AG04450 (cell line): ENCODE data around the gene PSTK. TPM values are rescaled to one million over a fixed set of nuclear protein-coding genes. Genes with fewer than 3 reads are reported as not detected.

Experiments used
- CTCF ChIA-PET: fragments of 300-600, 350-600 bp; formaldehyde crosslinking; extraction: SDS; loops from one replicate; lab custom pipeline; 2022; ENCODE audit warnings: antibody characterized with exemption, inconsistent platforms; lab: Charles Lee
- POLR2A ChIA-PET: fragments of 350-600 bp; formaldehyde crosslinking; extraction: SDS; loops from one replicate; lab custom pipeline; 2021; ENCODE audit warnings: antibody characterized with exemption, inconsistent platforms; lab: Yijun Ruan, JAX
- DNase-seq: peaks from one replicate; pipeline ENCODE4 v3.0.0-alpha.2; 2011; ENCODE audit warnings: low read depth, low spot score
- H3K27ac ChIP-seq: one replicate; pipeline ENCODE4 v1.5.1; 2012; ENCODE audit warnings: low read depth, low read length, control low read depth
- H3K27me3 ChIP-seq: one replicate; pipeline ENCODE4 v1.6.0; 2012; ENCODE audit warnings: low read length; ENCODE audit not compliant: control insufficient read depth, insufficient read depth
- H3K4me3 ChIP-seq: 2 replicates; pipeline ENCODE4 v1.5.1; 2011; ENCODE audit warnings: mild to moderate bottlenecking, low read depth, low read length, control low read depth
- H3K9me3 ChIP-seq: 2 replicates; pipeline ENCODE4 v1.5.1; 2012; ENCODE audit warnings: low read length; ENCODE audit not compliant: control insufficient read depth, insufficient read depth
- polyA plus RNA-seq: library from polyadenylated mRNA; depleted of rRNA; stranded (reverse); fragments of >200 nt; gene quantifications from 2 replicates; pipeline ENCODE4 v1.2.3, GENCODE V29; 2011
- TF ChIP-seq, protein P1 (sequence below): IDR thresholded peaks from 2 replicates; pipeline ENCODE4 v1.5.1; 2011; ENCODE audit warnings: low read depth, low read length, control low read depth, inconsistent platforms

The PSTK gene
- polyA plus RNA-seq, 1 experiment = 5.1 TPM

DNA sequence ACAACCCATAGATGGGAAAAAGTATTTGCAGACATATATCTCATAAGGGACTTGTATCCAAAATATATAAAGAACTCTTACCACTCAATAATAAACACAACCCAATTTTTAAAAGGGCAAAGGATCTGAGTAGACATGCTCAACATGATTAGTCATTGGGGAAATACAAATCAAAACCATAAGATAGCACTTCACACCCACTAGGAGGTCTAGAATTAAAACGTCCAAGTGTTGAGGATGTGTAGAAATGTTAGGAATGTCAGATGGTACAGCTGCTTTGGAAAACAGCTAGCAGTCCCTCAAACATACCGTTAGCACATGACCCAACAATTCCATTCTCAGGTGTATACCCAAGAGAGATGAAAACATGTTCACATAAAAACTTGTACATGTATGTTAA is 8.3 kb downstream of the PSTK start:
- Histone ChIP-seq H3K9me3 (no peaks in the 10 kb centered on the region), H3K27ac (no peak overlapping the region), H3K4me3 (no peak overlapping the region), H3K27me3 (no peaks in the 10 kb centered on the region)
- ChIA-PET POLR2A (no interaction called here), CTCF (interaction anchor here (4.1 kb wide), 1 partner anchor 9 kb away, joined by 43 read pairs; the partner anchor contains the start of gene PSTK)
- DNase-seq = no peak
- TF ChIP-seq, protein P1, sequence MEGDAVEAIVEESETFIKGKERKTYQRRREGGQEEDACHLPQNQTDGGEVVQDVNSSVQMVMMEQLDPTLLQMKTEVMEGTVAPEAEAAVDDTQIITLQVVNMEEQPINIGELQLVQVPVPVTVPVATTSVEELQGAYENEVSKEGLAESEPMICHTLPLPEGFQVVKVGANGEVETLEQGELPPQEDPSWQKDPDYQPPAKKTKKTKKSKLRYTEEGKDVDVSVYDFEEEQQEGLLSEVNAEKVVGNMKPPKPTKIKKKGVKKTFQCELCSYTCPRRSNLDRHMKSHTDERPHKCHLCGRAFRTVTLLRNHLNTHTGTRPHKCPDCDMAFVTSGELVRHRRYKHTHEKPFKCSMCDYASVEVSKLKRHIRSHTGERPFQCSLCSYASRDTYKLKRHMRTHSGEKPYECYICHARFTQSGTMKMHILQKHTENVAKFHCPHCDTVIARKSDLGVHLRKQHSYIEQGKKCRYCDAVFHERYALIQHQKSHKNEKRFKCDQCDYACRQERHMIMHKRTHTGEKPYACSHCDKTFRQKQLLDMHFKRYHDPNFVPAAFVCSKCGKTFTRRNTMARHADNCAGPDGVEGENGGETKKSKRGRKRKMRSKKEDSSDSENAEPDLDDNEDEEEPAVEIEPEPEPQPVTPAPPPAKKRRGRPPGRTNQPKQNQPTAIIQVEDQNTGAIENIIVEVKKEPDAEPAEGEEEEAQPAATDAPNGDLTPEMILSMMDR = no peak

GRCh38 chr10:122990278-122990677 is 10.1 kb downstream of the PSTK start:
- CTCF ChIA-PET = interaction anchor here (4.1 kb wide), 1 partner anchor 10 kb away, joined by 43 read pairs; the partner anchor contains the start of gene PSTK
- TF ChIP-seq, protein P1 = no peak

GRCh38 chr10:122992031-122992585 is 11.9 kb downstream of the PSTK start:
- CTCF ChIA-PET = interaction anchor here (4.1 kb wide), 1 partner anchor 12 kb away, joined by 43 read pairs; the partner anchor contains the start of gene PSTK

More at GRCh38 chr10:122990278-122990677, 10.1 kb downstream of the PSTK start:
- Histone ChIP-seq H3K27me3 (no peaks in the 10 kb centered on the region), H3K4me3 (no peak overlapping the region), H3K9me3 (no peaks in the 10 kb centered on the region), H3K27ac (no peak overlapping the region)
- no peak for DNase-seq
- POLR2A ChIA-PET = no interaction called here

DNA sequence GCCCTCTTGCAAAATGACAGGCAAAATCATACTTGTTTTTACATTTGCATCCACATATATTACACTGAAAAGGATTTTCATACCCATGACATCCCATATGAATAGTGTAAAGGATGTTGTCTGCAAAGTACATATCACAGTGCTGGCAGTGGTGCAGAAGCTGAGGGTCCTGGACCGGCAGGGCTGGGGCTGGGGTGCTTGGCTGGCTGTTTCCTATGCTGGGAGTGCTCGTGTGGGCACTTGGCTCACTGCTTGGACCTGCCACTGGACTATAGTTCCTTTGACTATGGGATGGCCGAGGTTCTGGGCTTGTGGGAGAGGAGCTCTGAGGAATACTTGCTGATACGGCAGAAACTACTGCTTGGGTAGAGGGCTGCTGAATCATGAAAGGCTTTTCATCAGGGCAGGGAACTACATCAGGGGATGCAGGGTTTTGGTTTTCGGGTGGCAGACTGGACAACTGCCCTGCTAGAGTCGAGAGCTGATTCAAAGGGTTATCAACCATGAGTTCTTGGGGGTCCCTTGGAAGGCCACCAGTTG is 13.7 kb downstream of the PSTK start:
- no peaks in the 10 kb centered on the region for H3K9me3 ChIP-seq
- no peak overlapping the region for H3K27ac ChIP-seq
- no peak for DNase-seq
- ChIA-PET CTCF (interaction anchor here (6.6 kb wide), 1 partner anchor 13 kb away, joined by 39 read pairs; the partner anchor contains the start of gene PSTK), POLR2A (no interaction called here)
- no peak overlapping the region for H3K4me3 ChIP-seq
- TF ChIP-seq, protein P1 = no peak
- no peaks in the 10 kb centered on the region for H3K27me3 ChIP-seq

More at GRCh38 chr10:122992031-122992585, 11.9 kb downstream of the PSTK start:
- Histone ChIP-seq H3K9me3 (no peaks in the 10 kb centered on the region), H3K27me3 (no peaks in the 10 kb centered on the region), H3K27ac (no peak overlapping the region), H3K4me3 (no peak overlapping the region)
- DNase-seq = no peak
- POLR2A ChIA-PET = no interaction called here
- TF ChIP-seq, protein P1 = no peak

DNA sequence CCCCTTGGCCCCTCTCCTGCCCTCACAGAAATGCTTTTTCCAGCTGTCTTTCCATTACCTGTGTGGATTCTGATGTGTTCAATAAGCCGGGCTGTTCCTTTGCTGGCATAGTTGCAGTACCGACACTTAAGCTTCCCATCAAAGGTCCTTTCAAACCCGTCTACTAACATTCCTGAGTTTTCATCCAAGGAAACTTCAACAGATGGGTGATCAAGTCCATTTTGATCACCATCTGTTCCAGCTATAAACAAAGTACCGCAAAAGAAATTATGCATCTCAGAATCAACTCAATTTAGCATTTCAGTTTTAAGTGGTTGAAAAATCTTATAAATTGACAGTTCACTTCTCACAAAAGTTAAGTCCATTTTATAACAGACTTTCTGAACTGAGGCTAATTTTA is 15.7 kb downstream of the PSTK start:
- ChIA-PET POLR2A (no interaction called here), CTCF (interaction anchor here (6.6 kb wide), 1 partner anchor 15 kb away, joined by 39 read pairs; the partner anchor contains the start of gene PSTK)
- H3K4me3 ChIP-seq = no peak overlapping the region
- TF ChIP-seq, protein P1 = no peak
- no peak overlapping the region for H3K27ac ChIP-seq
- no peak for DNase-seq
- H3K27me3 ChIP-seq = no peaks in the 10 kb centered on the region
- H3K9me3 ChIP-seq = no peaks in the 10 kb centered on the region
